HepG2 (cell line): Measurements from ENCODE around the gene TTC31. TPM values are rescaled to one million over a fixed set of nuclear protein-coding genes. Genes with fewer than 3 reads are reported as not detected.

Experiments used
- DNMT3B ChIP-seq: conservative IDR thresholded peaks from 2 replicates; pipeline ENCODE4 v1.6.1; 2016; ENCODE audit warnings: missing biosample characterization, control low read depth
- EED ChIP-seq: sonication (generic); formaldehyde crosslinking; IDR thresholded peaks from 2 replicates; pipeline ENCODE4 v1.5.0; 2020; ENCODE audit warnings: mild to moderate bottlenecking, missing genetic modification reagents
- ETV6 ChIP-seq: sonication (generic); formaldehyde crosslinking; conservative IDR thresholded peaks from 2 replicates; pipeline ENCODE4 v1.4.0; 2020; ENCODE audit warnings: missing genetic modification reagents
- HMG20B ChIP-seq: conservative IDR thresholded peaks from 2 replicates; pipeline ENCODE4 v1.6.1; 2016; ENCODE audit warnings: missing genetic modification reagents, missing compliant biosample characterization
- IRX3 ChIP-seq: sonication (generic); formaldehyde crosslinking; IDR thresholded peaks from 2 replicates; pipeline ENCODE4 v1.8.1; 2023; ENCODE audit warnings: mild to moderate bottlenecking, low read depth, missing genetic modification reagents, borderline replicate concordance
- MATR3 ChIP-seq: sonication (generic); formaldehyde crosslinking; IDR thresholded peaks from 2 replicates; pipeline ENCODE4 v1.4.0; 2020; ENCODE audit warnings: missing genetic modification reagents
- MED8 ChIP-seq: sonication (generic); formaldehyde crosslinking; IDR thresholded peaks from 2 replicates; pipeline ENCODE4 v1.8.1; 2023; ENCODE audit warnings: mild to moderate bottlenecking, missing genetic modification reagents; ENCODE audit not compliant: insufficient replicate concordance
- MZF1 ChIP-seq: sonication (generic); formaldehyde crosslinking; IDR thresholded peaks from 2 replicates; pipeline ENCODE4 v1.8.1; 2023; ENCODE audit warnings: mild to moderate bottlenecking, missing genetic modification reagents, borderline replicate concordance
- NFE2L1 ChIP-seq: sonication (generic); formaldehyde crosslinking; IDR thresholded peaks from 2 replicates; pipeline ENCODE4 v1.4.0; 2020; ENCODE audit warnings: missing genetic modification reagents, mild to moderate bottlenecking, borderline replicate concordance
- NONO ChIP-seq, 2 experiments: fragments of 450-650 bp in 1 of 2; sonication (generic) in 1 of 2; formaldehyde crosslinking in 1 of 2; IDR thresholded peaks in 1 of 2; conservative IDR thresholded peaks in 1 of 2; 2 replicates each; pipeline versions ENCODE4 v1.6.1 to v1.8.0; 2017 to 2022; ENCODE audit warnings: mild to moderate bottlenecking in 1 of 2, missing genetic modification reagents in 1 of 2, moderate library complexity in 1 of 2
- NRL ChIP-seq: sonication (generic); formaldehyde crosslinking; IDR thresholded peaks from 2 replicates; pipeline ENCODE4 v1.5.0; 2020; ENCODE audit warnings: missing genetic modification reagents, mild to moderate bottlenecking, moderate library complexity, borderline replicate concordance
- RAD51 ChIP-seq: fragments of 450-650 bp; IDR thresholded peaks from 2 replicates; pipeline ENCODE4 v1.6.1; 2016; ENCODE audit warnings: borderline replicate concordance
- RFX1 ChIP-seq: fragments of 450-650 bp; IDR thresholded peaks from 2 replicates; pipeline ENCODE4 v1.6.1; 2017
- SOX5 ChIP-seq: IDR thresholded peaks from 2 replicates; pipeline ENCODE4 v1.6.1; 2016; ENCODE audit warnings: borderline replicate concordance
- SP5 ChIP-seq: IDR thresholded peaks from 2 replicates; pipeline ENCODE4 v1.6.1; 2016; ENCODE audit warnings: low read depth, borderline replicate concordance
- THYN1 ChIP-seq: sonication (generic); formaldehyde crosslinking; IDR thresholded peaks from 2 replicates; pipeline ENCODE4 v1.8.1; 2023; ENCODE audit warnings: low read depth, mild to moderate bottlenecking, moderate library complexity, missing genetic modification reagents, borderline replicate concordance
- ZBTB42 ChIP-seq: sonication (generic); formaldehyde crosslinking; IDR thresholded peaks from 2 replicates; pipeline ENCODE4 v1.5.0; 2020; ENCODE audit warnings: mild to moderate bottlenecking, missing genetic modification reagents
- ZFP36 ChIP-seq: fragments of 150-350 bp; IDR thresholded peaks from 2 replicates; pipeline ENCODE4 v1.6.1; 2018; ENCODE audit warnings: borderline replicate concordance, low read length, low read depth; ENCODE audit not compliant: partially characterized antibody
- ZNF274 ChIP-seq: sonication (generic); formaldehyde crosslinking; IDR thresholded peaks from 2 replicates; pipeline ENCODE4 v1.5.1; 2020; ENCODE audit warnings: mild to moderate bottlenecking, missing genetic modification reagents
- ZNF337 ChIP-seq: sonication (generic); formaldehyde crosslinking; IDR thresholded peaks from 2 replicates; pipeline ENCODE4 v1.5.1; 2020; ENCODE audit warnings: missing genetic modification reagents, low read depth, mild to moderate bottlenecking, borderline replicate concordance
- ZNF431 ChIP-seq: sonication (generic); formaldehyde crosslinking; IDR thresholded peaks from 2 replicates; pipeline ENCODE4 v1.9.0; 2022; ENCODE audit warnings: missing genetic modification reagents, low read depth, mild to moderate bottlenecking, borderline replicate concordance
- ZNF589 ChIP-seq: sonication (generic); formaldehyde crosslinking; conservative IDR thresholded peaks from 2 replicates; pipeline ENCODE4 v1.8.0; 2022; ENCODE audit warnings: mild to moderate bottlenecking, moderate library complexity, missing genetic modification reagents
- ZNF670 ChIP-seq: sonication (generic); formaldehyde crosslinking; IDR thresholded peaks from 2 replicates; pipeline ENCODE4 v1.8.0; 2022; ENCODE audit warnings: mild to moderate bottlenecking, missing genetic modification reagents, borderline replicate concordance
- ZNF720 ChIP-seq: sonication (generic); formaldehyde crosslinking; IDR thresholded peaks from 2 replicates; pipeline ENCODE4 v1.4.0; 2020; ENCODE audit warnings: missing genetic modification reagents
- ZNF747 ChIP-seq: sonication (generic); formaldehyde crosslinking; IDR thresholded peaks from 2 replicates; pipeline ENCODE4 v1.8.1; 2023; ENCODE audit warnings: missing genetic modification reagents, mild to moderate bottlenecking, borderline replicate concordance
- ZNF777 ChIP-seq: sonication (generic); formaldehyde crosslinking; IDR thresholded peaks from 2 replicates; pipeline ENCODE4 v1.4.0; 2020; ENCODE audit warnings: missing genetic modification reagents
- polyA plus RNA-seq, 8 experiments: library from polyadenylated mRNA; depleted of rRNA in 3 of 8; stranded (reverse) in 7 of 8; unstranded in 1 of 8; fragments of >200 nt; fragmentation: Illumina TruSeq in 4 of 8; extraction: Trizol in 4 of 8; gene quantifications; 2 replicates each; pipeline versions ENCODE4 v1.2.1 to v1.2.3, GENCODE V29; 2011 to 2016; ENCODE audit warnings: low read depth in 4 of 8, missing spikeins in 1 of 8, mixed read lengths in 1 of 8; ENCODE audit not compliant: insufficient read depth in 1 of 8
- total RNA-seq, 5 experiments: library from RNA; depleted of rRNA; stranded (reverse); fragments of >200 nt; fragmentation: Illumina TruSeq; extraction: Trizol; gene quantifications; 2 replicates each; pipeline ENCODE4 v1.2.3, GENCODE V29; 2016; ENCODE audit warnings: low read depth in 1 of 5
- TF ChIP-seq, protein P1 (sequence below): sonication (generic); formaldehyde crosslinking; IDR thresholded peaks from 2 replicates; pipeline ENCODE4 v1.4.0; 2020; ENCODE audit warnings: missing genetic modification reagents, borderline replicate concordance
- TF ChIP-seq, protein P2 (sequence below): fragments of 450-650 bp; IDR thresholded peaks from 2 replicates; pipeline ENCODE4 v1.6.1; 2016

TTC31 gene
- total and polyA plus RNA-seq, 2 of the 13 experiments (the other 11 are each of a cell fraction or from before 2014, with no cell fraction given) = 28.3 to 39.5 TPM

DNA sequence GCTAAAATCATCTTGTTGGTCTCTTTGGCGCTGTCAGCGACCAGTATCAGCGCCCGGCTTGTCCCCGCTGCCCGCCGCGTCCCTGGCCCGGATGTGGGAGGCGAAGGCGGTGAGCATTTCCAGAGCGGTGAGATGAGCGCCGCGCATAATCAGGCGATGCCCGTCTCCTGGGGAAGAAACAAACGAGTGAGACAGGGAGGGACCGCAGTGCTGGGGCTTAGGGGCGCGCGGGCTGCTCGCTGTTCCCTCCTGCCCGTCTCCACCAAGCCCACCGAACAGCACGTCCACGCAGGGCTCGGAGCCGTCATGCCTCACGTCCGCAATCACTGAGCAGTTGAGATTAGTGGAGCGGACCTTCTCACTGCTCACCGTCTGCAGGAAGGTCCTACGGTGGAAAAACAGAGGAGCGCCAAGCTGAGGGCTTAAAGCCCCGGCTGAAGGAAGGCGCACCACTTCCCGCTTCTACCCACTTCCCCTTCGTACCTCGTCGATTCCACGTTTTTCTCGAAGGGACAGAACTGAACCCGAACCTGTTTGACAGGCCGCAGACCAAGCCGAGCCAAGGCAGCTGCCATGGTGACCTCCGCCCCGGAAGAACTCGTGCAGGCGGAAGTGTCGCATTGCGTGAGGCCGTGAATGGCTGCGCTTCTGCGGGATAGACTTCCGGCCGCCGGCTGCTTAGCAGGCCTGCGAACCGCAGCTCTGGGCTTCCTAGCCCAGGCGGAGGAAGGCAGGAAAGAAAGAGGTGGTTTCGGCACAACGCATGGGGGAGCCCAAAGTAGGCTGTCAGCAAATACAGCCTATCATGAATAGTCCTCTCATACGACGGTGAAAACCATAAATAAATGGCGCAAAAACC is 10.6 kb upstream of the TTC31 start, which contains the start of gene MRPL53 (continued):
- TF ChIP-seq, protein P1, sequence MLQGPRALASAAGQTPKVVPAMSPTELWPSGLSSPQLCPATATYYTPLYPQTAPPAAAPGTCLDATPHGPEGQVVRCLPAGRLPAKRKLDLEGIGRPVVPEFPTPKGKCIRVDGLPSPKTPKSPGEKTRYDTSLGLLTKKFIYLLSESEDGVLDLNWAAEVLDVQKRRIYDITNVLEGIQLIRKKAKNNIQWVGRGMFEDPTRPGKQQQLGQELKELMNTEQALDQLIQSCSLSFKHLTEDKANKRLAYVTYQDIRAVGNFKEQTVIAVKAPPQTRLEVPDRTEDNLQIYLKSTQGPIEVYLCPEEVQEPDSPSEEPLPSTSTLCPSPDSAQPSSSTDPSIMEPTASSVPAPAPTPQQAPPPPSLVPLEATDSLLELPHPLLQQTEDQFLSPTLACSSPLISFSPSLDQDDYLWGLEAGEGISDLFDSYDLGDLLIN (CRISPR knock-in tag) = no peak
- TF ChIP-seq THYN1 (CRISPR knock-in tag) = peak; percentile 76; the same call in 1 of the 2 replicates
- TF ChIP-seq SP5 = peak; percentile 46; the same call in 1 of the 2 replicates
- TF ChIP-seq, protein P2, sequence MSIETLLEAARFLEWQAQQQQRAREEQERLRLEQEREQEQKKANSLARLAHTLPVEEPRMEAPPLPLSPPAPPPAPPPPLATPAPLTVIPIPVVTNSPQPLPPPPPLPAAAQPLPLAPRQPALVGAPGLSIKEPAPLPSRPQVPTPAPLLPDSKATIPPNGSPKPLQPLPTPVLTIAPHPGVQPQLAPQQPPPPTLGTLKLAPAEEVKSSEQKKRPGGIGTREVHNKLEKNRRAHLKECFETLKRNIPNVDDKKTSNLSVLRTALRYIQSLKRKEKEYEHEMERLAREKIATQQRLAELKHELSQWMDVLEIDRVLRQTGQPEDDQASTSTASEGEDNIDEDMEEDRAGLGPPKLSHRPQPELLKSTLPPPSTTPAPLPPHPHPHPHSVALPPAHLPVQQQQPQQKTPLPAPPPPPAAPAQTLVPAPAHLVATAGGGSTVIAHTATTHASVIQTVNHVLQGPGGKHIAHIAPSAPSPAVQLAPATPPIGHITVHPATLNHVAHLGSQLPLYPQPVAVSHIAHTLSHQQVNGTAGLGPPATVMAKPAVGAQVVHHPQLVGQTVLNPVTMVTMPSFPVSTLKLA = peak; percentile 44; the same call in 1 of the 2 replicates
- peak; percentile 98; the same call in 1 of the 2 replicates for TF ChIP-seq ZNF670 (CRISPR knock-in tag)
- peak; percentile 71; the same call in 1 of the 2 replicates for TF ChIP-seq IRX3
- peak; percentile 93; the same call in 1 of the 2 replicates for TF ChIP-seq ZNF720 (CRISPR knock-in tag)
- TF ChIP-seq ZNF747 (CRISPR knock-in tag) = peak; percentile 98
- TF ChIP-seq MED8 (CRISPR knock-in tag) = peak; percentile 90
- TF ChIP-seq RFX1 = no peak
- peak; percentile 98; the same call in 1 of the 2 replicates for TF ChIP-seq NRL (CRISPR knock-in tag)
- TF ChIP-seq NFE2L1 (CRISPR knock-in tag) = no peak; the same call in 1 of the 2 replicates
- 0 out of 2 replicates have a peak, but pooled peaks have one; percentile 44 for TF ChIP-seq SOX5
- peak; percentile 95 for TF ChIP-seq ETV6 (CRISPR knock-in tag)
- TF ChIP-seq NONO (IDR thresholded peaks at IDR 0.05) = no peak
- TF ChIP-seq NONO (CRISPR knock-in tag; conservative IDR thresholded peaks at IDR 0.05) = peak; percentile 100
- no peak; the same call in none of the 2 replicates for TF ChIP-seq ZBTB42
- peak; percentile 98 for TF ChIP-seq ZNF274 (CRISPR knock-in tag)
- peak; percentile 94; the same call in 1 of the 2 replicates for TF ChIP-seq ZNF337 (CRISPR knock-in tag)
- peak; percentile 82; the same call in 1 of the 2 replicates for TF ChIP-seq ZNF777 (CRISPR knock-in tag)
- TF ChIP-seq EED (CRISPR knock-in tag) = peak; percentile 95
- TF ChIP-seq ZFP36 = no peak
- peak; percentile 28; the same call in 1 of the 2 replicates for TF ChIP-seq HMG20B (CRISPR knock-in tag)
- peak; percentile 87 for TF ChIP-seq ZNF431 (CRISPR knock-in tag)
- TF ChIP-seq RAD51 = no peak
- TF ChIP-seq DNMT3B (CRISPR knock-in tag) = peak; percentile 25; the same call in 1 of the 2 replicates
- TF ChIP-seq MATR3 (CRISPR knock-in tag) = no peak
- peak; percentile 91 for TF ChIP-seq ZNF589
- peak; percentile 86; the same call in 1 of the 2 replicates for TF ChIP-seq MZF1
